ENCODE data around the gene OSBPL6.
"Not testable (repeated sequence)": the region's sequence is repeated elsewhere in the genome, so short reads cannot be mapped to it uniquely, and the experiment has no call there.

OSBPL6 gene

GRCh38 chr2:178327516-178327915 lies 133.2 kb downstream of the OSBPL6 start:
- no peak for DNase-seq
- H3K36me3 ChIP-seq (ENCODE audit: control insufficient read depth, insufficient read depth, low read length), result no peaks in the 10 kb centered on the region
- no peak overlapping the region for H3K4me3 ChIP-seq (ENCODE audit: insufficient read depth, low read depth, low read length, poor library complexity, severe bottlenecking)
- no peak overlapping the region for H3K27ac ChIP-seq (ENCODE audit: insufficient read depth, low read length, poor library complexity, severe bottlenecking)
- H3K4me1 ChIP-seq (ENCODE audit: control insufficient read depth, insufficient read depth, low read length, poor library complexity, severe bottlenecking), result no peaks in the 10 kb centered on the region
- H3K27me3 ChIP-seq (replicated peaks; ENCODE audit: control insufficient read depth, insufficient read depth, low read length, poor library complexity, severe bottlenecking), result peaks cover 3% of the 10 kb centered on the region
- H3K9me3 ChIP-seq (ENCODE audit: control insufficient read depth, low read length), result no peaks in the 10 kb centered on the region

- Histone ChIP-seq H3K27me3 (replicated peaks; ENCODE audit: control insufficient read depth, insufficient read depth, low read length, poor library complexity, severe bottlenecking) (peaks cover under 1% of the 10 kb centered on the region), H3K4me3 (ENCODE audit: insufficient read depth, low read depth, low read length, poor library complexity, severe bottlenecking) (no peak overlapping the region), H3K27ac (ENCODE audit: insufficient read depth, low read length, poor library complexity, severe bottlenecking) (no peak overlapping the region), H3K36me3 (ENCODE audit: control insufficient read depth, insufficient read depth, low read length) (no peaks in the 10 kb centered on the region), H3K4me1 (ENCODE audit: control insufficient read depth, insufficient read depth, low read length, poor library complexity, severe bottlenecking) (no peaks in the 10 kb centered on the region), H3K9me3 (ENCODE audit: control insufficient read depth, low read length) (no peaks in the 10 kb centered on the region)
- DNase-seq, result no peak
These were observed 133.7 kb downstream of the OSBPL6 start for GRCh38 chr2:178328037-178328436.

- Histone ChIP-seq H3K4me3 (ENCODE audit: insufficient read depth, low read depth, low read length, poor library complexity, severe bottlenecking) (no peak overlapping the region), H3K27ac (ENCODE audit: insufficient read depth, low read length, poor library complexity, severe bottlenecking) (no peak overlapping the region), H3K4me1 (ENCODE audit: control insufficient read depth, insufficient read depth, low read length, poor library complexity, severe bottlenecking) (no peaks in the 10 kb centered on the region), H3K36me3 (ENCODE audit: control insufficient read depth, insufficient read depth, low read length) (no peaks in the 10 kb centered on the region), H3K9me3 (ENCODE audit: control insufficient read depth, low read length) (no peaks in the 10 kb centered on the region), H3K27me3 (replicated peaks; ENCODE audit: control insufficient read depth, insufficient read depth, low read length, poor library complexity, severe bottlenecking) (no peaks in the 10 kb centered on the region)
- DNase-seq, result no peak
These were observed 136.1 kb downstream of the OSBPL6 start for GRCh38 chr2:178330175-178331017.

GRCh38 chr2:178331474-178332432 lies 137.4 kb downstream of the OSBPL6 start:
- no peak for DNase-seq
- Histone ChIP-seq H3K4me3 (ENCODE audit: insufficient read depth, low read depth, low read length, poor library complexity, severe bottlenecking) (no peak overlapping the region), H3K27ac (ENCODE audit: insufficient read depth, low read length, poor library complexity, severe bottlenecking) (no peak overlapping the region), H3K27me3 (replicated peaks; ENCODE audit: control insufficient read depth, insufficient read depth, low read length, poor library complexity, severe bottlenecking) (no peaks in the 10 kb centered on the region), H3K4me1 (ENCODE audit: control insufficient read depth, insufficient read depth, low read length, poor library complexity, severe bottlenecking) (no peaks in the 10 kb centered on the region), H3K36me3 (ENCODE audit: control insufficient read depth, insufficient read depth, low read length) (no peaks in the 10 kb centered on the region), H3K9me3 (ENCODE audit: control insufficient read depth, low read length) (no peaks in the 10 kb centered on the region)

- no peak overlapping the region for H3K4me3 ChIP-seq (ENCODE audit: insufficient read depth, low read depth, low read length, poor library complexity, severe bottlenecking)
- no peak for DNase-seq
- no peaks in the 10 kb centered on the region for H3K27me3 ChIP-seq (replicated peaks; ENCODE audit: control insufficient read depth, insufficient read depth, low read length, poor library complexity, severe bottlenecking)
- H3K36me3 ChIP-seq (ENCODE audit: control insufficient read depth, insufficient read depth, low read length), result no peaks in the 10 kb centered on the region
- no peaks in the 10 kb centered on the region for H3K9me3 ChIP-seq (ENCODE audit: control insufficient read depth, low read length)
- no peaks in the 10 kb centered on the region for H3K4me1 ChIP-seq (ENCODE audit: control insufficient read depth, insufficient read depth, low read length, poor library complexity, severe bottlenecking)
- H3K27ac ChIP-seq (ENCODE audit: insufficient read depth, low read length, poor library complexity, severe bottlenecking), result no peak overlapping the region
These were observed 139.5 kb downstream of the OSBPL6 start for GRCh38 chr2:178333851-178334250.

GRCh38 chr2:178335230-178335629 lies 140.9 kb downstream of the OSBPL6 start:
- Histone ChIP-seq H3K27me3 (replicated peaks; ENCODE audit: control insufficient read depth, insufficient read depth, low read length, poor library complexity, severe bottlenecking) (no peaks in the 10 kb centered on the region), H3K9me3 (ENCODE audit: control insufficient read depth, low read length) (no peaks in the 10 kb centered on the region), H3K27ac (ENCODE audit: insufficient read depth, low read length, poor library complexity, severe bottlenecking) (no peak overlapping the region), H3K4me1 (ENCODE audit: control insufficient read depth, insufficient read depth, low read length, poor library complexity, severe bottlenecking) (no peaks in the 10 kb centered on the region), H3K4me3 (ENCODE audit: insufficient read depth, low read depth, low read length, poor library complexity, severe bottlenecking) (no peak overlapping the region), H3K36me3 (ENCODE audit: control insufficient read depth, insufficient read depth, low read length) (no peaks in the 10 kb centered on the region)
- DNase-seq, result no peak

GRCh38 chr2:178344121-178344520 lies 149.8 kb downstream of the OSBPL6 start:
- H3K36me3 ChIP-seq (ENCODE audit: control insufficient read depth, insufficient read depth, low read length), result no peaks in the 10 kb centered on the region
- H3K4me3 ChIP-seq (ENCODE audit: insufficient read depth, low read depth, low read length, poor library complexity, severe bottlenecking), result no peak overlapping the region
- no peaks in the 10 kb centered on the region for H3K27me3 ChIP-seq (replicated peaks; ENCODE audit: control insufficient read depth, insufficient read depth, low read length, poor library complexity, severe bottlenecking)
- H3K4me1 ChIP-seq (ENCODE audit: control insufficient read depth, insufficient read depth, low read length, poor library complexity, severe bottlenecking), result no peaks in the 10 kb centered on the region
- DNase-seq, result no peak
- no peak overlapping the region for H3K27ac ChIP-seq (ENCODE audit: insufficient read depth, low read length, poor library complexity, severe bottlenecking)
- H3K9me3 ChIP-seq (ENCODE audit: control insufficient read depth, low read length), result no peaks in the 10 kb centered on the region

GRCh38 chr2:178345951-178346350 lies 151.6 kb downstream of the OSBPL6 start:
- Histone ChIP-seq H3K36me3 (ENCODE audit: control insufficient read depth, insufficient read depth, low read length) (no peaks in the 10 kb centered on the region), H3K9me3 (ENCODE audit: control insufficient read depth, low read length) (no peaks in the 10 kb centered on the region), H3K27ac (ENCODE audit: insufficient read depth, low read length, poor library complexity, severe bottlenecking) (no peak overlapping the region), H3K27me3 (replicated peaks; ENCODE audit: control insufficient read depth, insufficient read depth, low read length, poor library complexity, severe bottlenecking) (no peaks in the 10 kb centered on the region), H3K4me1 (ENCODE audit: control insufficient read depth, insufficient read depth, low read length, poor library complexity, severe bottlenecking) (no peaks in the 10 kb centered on the region), H3K4me3 (ENCODE audit: insufficient read depth, low read depth, low read length, poor library complexity, severe bottlenecking) (no peak overlapping the region)
- DNase-seq, result no peak

- Histone ChIP-seq H3K4me3 (ENCODE audit: insufficient read depth, low read depth, low read length, poor library complexity, severe bottlenecking) (no peak overlapping the region), H3K4me1 (ENCODE audit: control insufficient read depth, insufficient read depth, low read length, poor library complexity, severe bottlenecking) (no peaks in the 10 kb centered on the region), H3K9me3 (ENCODE audit: control insufficient read depth, low read length) (no peaks in the 10 kb centered on the region), H3K27ac (ENCODE audit: insufficient read depth, low read length, poor library complexity, severe bottlenecking) (no peak overlapping the region), H3K36me3 (ENCODE audit: control insufficient read depth, insufficient read depth, low read length) (no peaks in the 10 kb centered on the region), H3K27me3 (replicated peaks; ENCODE audit: control insufficient read depth, insufficient read depth, low read length, poor library complexity, severe bottlenecking) (no peaks in the 10 kb centered on the region)
- DNase-seq, result no peak
These were observed 155.7 kb downstream of the OSBPL6 start for GRCh38 chr2:178350051-178350450.

GRCh38 chr2:178357704-178358103 lies 163.4 kb downstream of the OSBPL6 start:
- H3K4me3 ChIP-seq (ENCODE audit: insufficient read depth, low read depth, low read length, poor library complexity, severe bottlenecking); DNase-seq; H3K4me1 ChIP-seq (ENCODE audit: control insufficient read depth, insufficient read depth, low read length, poor library complexity, severe bottlenecking); H3K36me3 ChIP-seq (ENCODE audit: control insufficient read depth, insufficient read depth, low read length); H3K27me3 ChIP-seq (replicated peaks; ENCODE audit: control insufficient read depth, insufficient read depth, low read length, poor library complexity, severe bottlenecking); H3K27ac ChIP-seq (ENCODE audit: insufficient read depth, low read length, poor library complexity, severe bottlenecking); H3K9me3 ChIP-seq (ENCODE audit: control insufficient read depth, low read length): not testable (repeated sequence)

All from effector memory CD4-positive, alpha-beta T cell (primary cell).